ENCODE data around the gene LRRC63.
"Not testable (repeated sequence)": the region's sequence is repeated elsewhere in the genome, so short reads cannot be mapped to it uniquely, and the experiment has no call there.

LRRC63 gene

GRCh38 chr13:46202188-46202795 is 9.4 kb upstream of the LRRC63 start:
- Histone ChIP-seq H3K4me3 (no peak overlapping the region), H3K9me3 (replicated peaks in 1 of 11) (no peaks in the 10 kb centered on the region), H3K27ac (no peak overlapping the region), H4K20me1 (no peaks in the 10 kb centered on the region), H3K36me3 (no peaks in the 10 kb centered on the region), H3K9ac (no peak overlapping the region), H3K4me2 (peak overlapping the region in 5 of 11 experiments; percentile 3 to 71 (median 59); a peak in 7 of 22 replicates), H3K4me1 (peaks cover 0 to 57% (median 14%) of the 10 kb centered on the region in 10 experiments; a peak in 15 of 20 replicates), H3K27me3 (no peaks in the 10 kb centered on the region)
- TF ChIP-seq Cebpa-rat (IDR thresholded peaks at IDR 0.05): no peak

GRCh38 chr13:46202966-46203365 is 8.8 kb upstream of the LRRC63 start:
- H3K9me3 ChIP-seq (replicated peaks in 1 of 11): no peaks in the 10 kb centered on the region
- peaks cover 0 to 50% (median 14%) of the 10 kb centered on the region in 10 experiments; a peak in 15 of 20 replicates for H3K4me1 ChIP-seq
- no peaks in the 10 kb centered on the region for H3K27me3 ChIP-seq
- no peaks in the 10 kb centered on the region for H4K20me1 ChIP-seq
- no peak overlapping the region for H3K27ac ChIP-seq
- no peak for TF ChIP-seq Cebpa-rat (IDR thresholded peaks at IDR 0.05)
- H3K4me2 ChIP-seq: peak overlapping the region in 3 of 11 experiments; percentile 59 to 71 (median 61); a peak in 3 of 22 replicates
- H3K4me3 ChIP-seq: no peak overlapping the region
- H3K36me3 ChIP-seq: no peaks in the 10 kb centered on the region
- H3K9ac ChIP-seq: no peak overlapping the region

- H4K20me1 ChIP-seq: no peaks in the 10 kb centered on the region
- H3K27ac ChIP-seq: no peak overlapping the region
- TF ChIP-seq Cebpa-rat (IDR thresholded peaks at IDR 0.05): no peak
- peaks cover 17 to 28% (median 22%) of the 10 kb centered on the region in 11 experiments for H3K27me3 ChIP-seq
- H3K4me2 ChIP-seq: no peak overlapping the region
- H3K4me1 ChIP-seq: peaks cover under 1 to 23% (median 6%) of the 10 kb centered on the region in 10 experiments; a peak in 15 of 20 replicates
- H3K9ac ChIP-seq: no peak overlapping the region
- peaks cover 0 to 2% (median 0%) of the 10 kb centered on the region in 11 experiments; a peak in 7 of 22 replicates for H3K9me3 ChIP-seq (replicated peaks in 1 of 11)
- H3K36me3 ChIP-seq: no peaks in the 10 kb centered on the region
- no peak overlapping the region for H3K4me3 ChIP-seq
Observed at GRCh38 chr13:46206143-46206542, 5.6 kb upstream of the LRRC63 start.

- Histone ChIP-seq H3K4me1 (peaks cover 0 to 16% (median 6%) of the 10 kb centered on the region in 10 experiments; a peak in 10 of 20 replicates), H3K4me3 (no peak overlapping the region), H3K4me2 (no peak overlapping the region), H3K27ac (no peak overlapping the region), H3K9me3 (replicated peaks in 1 of 11) (peaks cover 9 to 14% (median 12%) of the 10 kb centered on the region in 11 experiments; a peak in 21 of 22 replicates), H3K27me3 (peaks cover 34 to 45% (median 39%) of the 10 kb centered on the region in 11 experiments), H3K9ac (no peak overlapping the region), H3K36me3 (peaks cover 0 to 4% (median 0%) of the 10 kb centered on the region in 11 experiments; a peak in 1 of 22 replicates), H4K20me1 (no peaks in the 10 kb centered on the region)
- TF ChIP-seq Cebpa-rat (IDR thresholded peaks at IDR 0.05): no peak
Observed at GRCh38 chr13:46207828-46208227, 3.9 kb upstream of the LRRC63 start.

GRCh38 chr13:46210362-46211083 is 1.2 kb upstream of the LRRC63 start:
- H3K27ac ChIP-seq: no peak overlapping the region
- H3K27me3 ChIP-seq: peaks cover 41 to 55% (median 47%) of the 10 kb centered on the region in 11 experiments
- peaks cover 0 to 12% (median 6%) of the 10 kb centered on the region in 10 experiments; a peak in 10 of 20 replicates for H3K4me1 ChIP-seq
- no peaks in the 10 kb centered on the region; a peak in 1 of 22 replicates for H4K20me1 ChIP-seq
- peaks cover 0 to 4% (median 0%) of the 10 kb centered on the region in 11 experiments; a peak in 1 of 22 replicates for H3K36me3 ChIP-seq
- no peak for TF ChIP-seq Cebpa-rat (IDR thresholded peaks at IDR 0.05)
- H3K9ac ChIP-seq: no peak overlapping the region
- H3K4me2 ChIP-seq: no peak overlapping the region; a peak in 2 of 22 replicates
- no peak overlapping the region for H3K4me3 ChIP-seq
- peaks cover 9 to 18% (median 12%) of the 10 kb centered on the region in 11 experiments; a peak in 21 of 22 replicates for H3K9me3 ChIP-seq (replicated peaks in 1 of 11)

- H3K4me3 ChIP-seq: peak overlapping the region in 6 of 10 experiments; percentile 12 to 59 (median 42); a peak in 9 of 20 replicates
- no peaks in the 10 kb centered on the region; a peak in 1 of 22 replicates for H4K20me1 ChIP-seq
- H3K36me3 ChIP-seq: peaks cover 0 to 4% (median 0%) of the 10 kb centered on the region in 11 experiments; a peak in 1 of 22 replicates
- no peak for TF ChIP-seq Cebpa-rat (IDR thresholded peaks at IDR 0.05)
- H3K4me2 ChIP-seq: peak overlapping the region; percentile 7 to 85 (median 36); a peak in 15 of 22 replicates
- peak overlapping the region in 1 of 11 experiments; percentile 6; a peak in 1 of 22 replicates for H3K9ac ChIP-seq
- peaks cover 0 to 12% (median 6%) of the 10 kb centered on the region in 10 experiments; a peak in 10 of 20 replicates for H3K4me1 ChIP-seq
- H3K9me3 ChIP-seq (replicated peaks in 1 of 11): peaks cover 9 to 19% (median 12%) of the 10 kb centered on the region in 11 experiments; a peak in 21 of 22 replicates
- no peak overlapping the region for H3K27ac ChIP-seq
- peaks cover 41 to 55% (median 47%) of the 10 kb centered on the region in 11 experiments for H3K27me3 ChIP-seq
Observed at GRCh38 chr13:46211116-46211482, 629 bp upstream of the LRRC63 start.

GRCh38 chr13:46213242-46213641 is 1.5 kb downstream of the LRRC63 start:
- H3K36me3 ChIP-seq: peaks cover 0 to 4% (median 0%) of the 10 kb centered on the region in 11 experiments; a peak in 1 of 22 replicates
- H3K4me2 ChIP-seq: no peak overlapping the region
- H3K4me3 ChIP-seq: no peak overlapping the region
- peaks cover 11 to 26% (median 16%) of the 10 kb centered on the region in 11 experiments for H3K9me3 ChIP-seq (replicated peaks in 1 of 11)
- H3K9ac ChIP-seq: no peak overlapping the region
- no peak for TF ChIP-seq Cebpa-rat (IDR thresholded peaks at IDR 0.05)
- no peaks in the 10 kb centered on the region; a peak in 1 of 22 replicates for H4K20me1 ChIP-seq
- peaks cover 41 to 55% (median 47%) of the 10 kb centered on the region in 11 experiments for H3K27me3 ChIP-seq
- H3K4me1 ChIP-seq: peaks cover 0 to 12% (median 6%) of the 10 kb centered on the region in 10 experiments; a peak in 10 of 20 replicates
- no peak overlapping the region for H3K27ac ChIP-seq

- not testable (repeated sequence) for H3K27ac ChIP-seq, H3K9ac ChIP-seq
Observed at GRCh38 chr13:46214741-46215140, 3.0 kb downstream of the LRRC63 start.

GRCh38 chr13:46220234-46220633 is 8.5 kb downstream of the LRRC63 start:
- peak overlapping the region in 3 of 11 experiments; percentile 33 to 60 (median 53); a peak in 6 of 22 replicates for H3K4me2 ChIP-seq
- H3K9ac ChIP-seq, H3K4me3 ChIP-seq, H3K36me3 ChIP-seq, H4K20me1 ChIP-seq, H3K27me3 ChIP-seq: not testable (repeated sequence)
- peak overlapping the region in 2 of 11 experiments; percentile 14 to 23; a peak in 2 of 22 replicates for H3K27ac ChIP-seq
- peaks cover 17 to 42% (median 26%) of the 10 kb centered on the region in 11 experiments; a peak in 21 of 22 replicates for H3K9me3 ChIP-seq (replicated peaks in 1 of 11)
- H3K4me1 ChIP-seq: peaks cover 0 to 13% (median 3%) of the 10 kb centered on the region in 10 experiments; a peak in 6 of 20 replicates

More at GRCh38 chr13:46214741-46215140, 3.0 kb downstream of the LRRC63 start:
- not testable (repeated sequence) for H3K4me2 ChIP-seq, H4K20me1 ChIP-seq, H3K36me3 ChIP-seq, H3K4me3 ChIP-seq
- H3K27me3 ChIP-seq: peaks cover 38 to 42% (median 40%) of the 10 kb centered on the region in 11 experiments
- peaks cover 0 to 15% (median 6%) of the 10 kb centered on the region in 10 experiments; a peak in 10 of 20 replicates for H3K4me1 ChIP-seq
- peaks cover 11 to 29% (median 16%) of the 10 kb centered on the region in 11 experiments for H3K9me3 ChIP-seq (replicated peaks in 1 of 11)

All from BLaER1 treated with 17β-estradiol and CSF1 and Interleukin-3, amounts not matched to agents 10 nM and 100 nM (cell line).